DMS79 treated with DMSO at 0.1 percent for 48 hours (cell line): ENCODE data around the gene HAX1.
"Not testable (repeated sequence)": the region's sequence is repeated elsewhere in the genome, so short reads cannot be mapped to it uniquely, and the experiment has no call there.

ENCODE experiments used
- DNase-seq: peaks from one replicate; lab custom pipeline; 2025; lab: John Stamatoyannopoulos, UW

The HAX1 gene

GRCh38 chr1:154276797-154277196 is 4.4 kb downstream of the HAX1 start:
- DNase-seq, result no peak

GRCh38 chr1:154287591-154287990 is 15.2 kb downstream of the HAX1 start:
- DNase-seq, result not testable (repeated sequence)

- DNase-seq, result no peak
These were observed 16.2 kb downstream of the HAX1 start for GRCh38 chr1:154288661-154289060.

- DNase-seq, result no peak
These were observed 18.5 kb downstream of the HAX1 start for GRCh38 chr1:154290921-154291320.

GRCh38 chr1:154295408-154296235 is 23.2 kb downstream of the HAX1 start:
- peak; percentile 7 for DNase-seq

GRCh38 chr1:154301582-154301981 is 29.2 kb downstream of the HAX1 start:
- DNase-seq, result no peak

- no peak for DNase-seq
These were observed 32.4 kb downstream of the HAX1 start for GRCh38 chr1:154304664-154305337.

- DNase-seq, result no peak
These were observed 33.7 kb downstream of the HAX1 start for GRCh38 chr1:154306151-154306550.

GRCh38 chr1:154307670-154308270 is 35.3 kb downstream of the HAX1 start:
- not testable (repeated sequence) for DNase-seq

GRCh38 chr1:154309136-154309535 is 36.7 kb downstream of the HAX1 start:
- DNase-seq, result not testable (repeated sequence)

GRCh38 chr1:154312229-154313065 is 40.0 kb downstream of the HAX1 start:
- not testable (repeated sequence) for DNase-seq

- DNase-seq, result no peak
These were observed 40.6 kb downstream of the HAX1 start for GRCh38 chr1:154313066-154313356.

- DNase-seq, result not testable (repeated sequence)
These were observed 41.8 kb downstream of the HAX1 start for GRCh38 chr1:154314226-154314625.

GRCh38 chr1:154316704-154317103 is 44.3 kb downstream of the HAX1 start:
- no peak for DNase-seq

GRCh38 chr1:154318386-154318785 is 46.0 kb downstream of the HAX1 start:
- no peak for DNase-seq

GRCh38 chr1:154320882-154321608 is 48.6 kb downstream of the HAX1 start, which contains the start of gene AQP10:
Gene AQP10 (plus strand): TSS chr1:154321093. CDS start chr1:154321156, 63 bp downstream.
- no peak for DNase-seq

GRCh38 chr1:154321609-154321934 is 49.1 kb downstream of the HAX1 start:
- DNase-seq, result not testable (repeated sequence)

- DNase-seq, result no peak
These were observed 51.1 kb downstream of the HAX1 start for GRCh38 chr1:154323493-154323892.

GRCh38 chr1:154324241-154324640 is 51.8 kb downstream of the HAX1 start:
- DNase-seq, result no peak

GRCh38 chr1:154324669-154325582 is 52.5 kb downstream of the HAX1 start, which contains the start of gene ATP8B2:
Gene ATP8B2 (plus strand): TSS chr1:154325525. CDS start chr1:154328142, 2,617 bp downstream.
- peak; percentile 67 for DNase-seq
